Neural progenitor cell (in vitro differentiated cells): Measurements from ENCODE around the gene THRB.

Experiments used
- EZH2 ChIP-seq: fragments of 200-600 bp; sonication (generic); IDR thresholded peaks from 2 replicates; pipeline ENCODE4 v1.6.1; 2017; ENCODE audit warnings: antibody characterized with exemption, mild to moderate bottlenecking, moderate library complexity
- TF ChIP-seq, protein P1 (sequence below): fragments of 200-600 bp; sonication (generic); IDR thresholded peaks from 2 replicates; pipeline ENCODE4 v1.5.1; 2017; ENCODE audit warnings: antibody characterized with exemption, mild to moderate bottlenecking

DNA sequence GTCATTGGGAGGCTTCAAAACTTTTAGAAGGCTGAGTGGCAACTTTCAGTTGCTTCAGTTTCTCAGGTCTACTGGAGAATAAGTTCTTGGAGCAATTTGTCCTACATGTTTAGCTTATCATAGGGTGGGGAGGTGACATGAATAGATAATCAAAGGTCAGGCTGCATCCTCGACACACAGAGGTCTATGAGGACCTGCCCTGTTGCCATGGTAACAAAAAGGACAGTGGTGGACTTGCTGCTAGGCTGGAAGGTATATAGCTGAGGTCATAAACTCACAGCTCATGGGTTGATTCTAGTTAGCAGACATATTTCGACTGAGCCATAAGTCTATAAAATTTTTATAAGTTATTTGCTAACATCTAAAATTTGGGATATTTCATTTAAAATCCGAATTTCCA lies 267.0 kb downstream of the THRB start:
- TF ChIP-seq, protein P1, sequence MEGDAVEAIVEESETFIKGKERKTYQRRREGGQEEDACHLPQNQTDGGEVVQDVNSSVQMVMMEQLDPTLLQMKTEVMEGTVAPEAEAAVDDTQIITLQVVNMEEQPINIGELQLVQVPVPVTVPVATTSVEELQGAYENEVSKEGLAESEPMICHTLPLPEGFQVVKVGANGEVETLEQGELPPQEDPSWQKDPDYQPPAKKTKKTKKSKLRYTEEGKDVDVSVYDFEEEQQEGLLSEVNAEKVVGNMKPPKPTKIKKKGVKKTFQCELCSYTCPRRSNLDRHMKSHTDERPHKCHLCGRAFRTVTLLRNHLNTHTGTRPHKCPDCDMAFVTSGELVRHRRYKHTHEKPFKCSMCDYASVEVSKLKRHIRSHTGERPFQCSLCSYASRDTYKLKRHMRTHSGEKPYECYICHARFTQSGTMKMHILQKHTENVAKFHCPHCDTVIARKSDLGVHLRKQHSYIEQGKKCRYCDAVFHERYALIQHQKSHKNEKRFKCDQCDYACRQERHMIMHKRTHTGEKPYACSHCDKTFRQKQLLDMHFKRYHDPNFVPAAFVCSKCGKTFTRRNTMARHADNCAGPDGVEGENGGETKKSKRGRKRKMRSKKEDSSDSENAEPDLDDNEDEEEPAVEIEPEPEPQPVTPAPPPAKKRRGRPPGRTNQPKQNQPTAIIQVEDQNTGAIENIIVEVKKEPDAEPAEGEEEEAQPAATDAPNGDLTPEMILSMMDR: no peak
- TF ChIP-seq EZH2: no peak
